ENCODE results near the gene EML5.
A peak's percentile ranks its signal among the peaks of the same experiment; 100 is the strongest.

EML5 gene

GRCh38 chr14:88707088-88707487, 85.7 kb downstream of the EML5 start:
- DNase-seq (ENCODE audit: low spot score) = no peak

- DNase-seq (ENCODE audit: low spot score) = no peak
Measured at GRCh38 chr14:88706425-88706824, 86.3 kb downstream of the EML5 start.

GRCh38 chr14:88698651-88699050, 94.1 kb downstream of the EML5 start:
- no peak for DNase-seq (ENCODE audit: low spot score)

- no peak for DNase-seq (ENCODE audit: low spot score)
Measured at GRCh38 chr14:88695870-88696269, 96.9 kb downstream of the EML5 start.

- no peak for DNase-seq (ENCODE audit: low spot score)
Measured at GRCh38 chr14:88688386-88688785, 104.4 kb downstream of the EML5 start.

GRCh38 chr14:88683119-88683518, 109.6 kb downstream of the EML5 start:
- no peak for DNase-seq (ENCODE audit: low spot score)

- no peak for DNase-seq (ENCODE audit: low spot score)
Measured at GRCh38 chr14:88682495-88683114, 110.1 kb downstream of the EML5 start.

GRCh38 chr14:88681755-88682494, 110.8 kb downstream of the EML5 start:
- DNase-seq (ENCODE audit: low spot score) = no peak

- DNase-seq (ENCODE audit: low spot score) = no peak
Measured at GRCh38 chr14:88669346-88669745, 123.4 kb downstream of the EML5 start.

GRCh38 chr14:88668448-88669116, 124.2 kb downstream of the EML5 start:
- no peak for DNase-seq (ENCODE audit: low spot score)

GRCh38 chr14:88667555-88668273, 125.0 kb downstream of the EML5 start:
- DNase-seq (ENCODE audit: low spot score) = peak; percentile 83

- DNase-seq (ENCODE audit: low spot score) = no peak
Measured at GRCh38 chr14:88660056-88660455, 132.7 kb downstream of the EML5 start.

GRCh38 chr14:88639221-88639620, 153.5 kb downstream of the EML5 start:
- no peak for DNase-seq (ENCODE audit: low spot score)

GRCh38 chr14:88632512-88632911, 160.2 kb downstream of the EML5 start:
- no peak for DNase-seq (ENCODE audit: low spot score)

GRCh38 chr14:88631091-88631490, 161.7 kb downstream of the EML5 start:
- no peak for DNase-seq (ENCODE audit: low spot score)

GRCh38 chr14:88630565-88630964, 162.2 kb downstream of the EML5 start:
- no peak for DNase-seq (ENCODE audit: low spot score)

- no peak for DNase-seq (ENCODE audit: low spot score)
Measured at GRCh38 chr14:88628462-88628861, 164.3 kb downstream of the EML5 start.

GRCh38 chr14:88628033-88628432, 164.7 kb downstream of the EML5 start:
- no peak for DNase-seq (ENCODE audit: low spot score)

GRCh38 chr14:88625671-88626070, 167.1 kb downstream of the EML5 start:
- DNase-seq (ENCODE audit: low spot score) = no peak

- DNase-seq (ENCODE audit: low spot score) = no peak
Measured at GRCh38 chr14:88621100-88621499, 171.7 kb downstream of the EML5 start.

- no peak for DNase-seq (ENCODE audit: low spot score)
Measured at GRCh38 chr14:88618476-88618875, 174.3 kb downstream of the EML5 start.

GRCh38 chr14:88617479-88617878, 175.3 kb downstream of the EML5 start:
- no peak for DNase-seq (ENCODE audit: low spot score)

GRCh38 chr14:88616697-88617096, 176.1 kb downstream of the EML5 start:
- DNase-seq (ENCODE audit: low spot score) = no peak

All from SW480 (cell line).